ENCODE results near the gene SEMA3D.

SEMA3D gene

GRCh38 chr7:85226361-85227085, 39.7 kb upstream of the SEMA3D start:
- no peak overlapping the region for H4K5ac ChIP-seq (ENCODE audit: low read length)
- H3K18ac ChIP-seq (ENCODE audit: low read length): no peak overlapping the region
- no peak overlapping the region for H3K9ac ChIP-seq (ENCODE audit: low read length)
- H3K79me1 ChIP-seq (ENCODE audit: low read length): no peaks in the 10 kb centered on the region
- WGBS (ENCODE audit: extremely low coverage, insufficient coverage, low lambda C conversion rate): no CpG with 5 or more reads among the region's 3 CpGs
- H2BK15ac ChIP-seq (replicated peaks; ENCODE audit: low read depth): no peak overlapping the region
- no peak overlapping the region for H3K4ac ChIP-seq (ENCODE audit: low read depth, low read length)
- no peak overlapping the region for H2AK5ac ChIP-seq (ENCODE audit: low read length)
- no peak overlapping the region for H3K23ac ChIP-seq (ENCODE audit: low read length)
- H3K4me1 ChIP-seq (ENCODE audit: control insufficient read depth, low read depth, low read length): no peaks in the 10 kb centered on the region
- H3K27me3 ChIP-seq (ENCODE audit: insufficient read depth, low read length, poor library complexity): no peaks in the 10 kb centered on the region
- no peak overlapping the region for H3K27ac ChIP-seq (ENCODE audit: low read depth, low read length)
- H3K56ac ChIP-seq (ENCODE audit: low read length): no peak overlapping the region
- H2BK120ac ChIP-seq (ENCODE audit: low read depth, low read length): no peak overlapping the region
- no peak overlapping the region for H2BK5ac ChIP-seq (ENCODE audit: low read length)
- H3K4me3 ChIP-seq (ENCODE audit: low read length): no peak overlapping the region
- no peak for DNase-seq
- H4K8ac ChIP-seq (ENCODE audit: low read depth, low read length): no peak overlapping the region
- no peaks in the 10 kb centered on the region for H3K79me2 ChIP-seq (ENCODE audit: control insufficient read depth, insufficient read depth, low read length)
- no peak overlapping the region for H3K4me2 ChIP-seq (ENCODE audit: low read length)
- no peaks in the 10 kb centered on the region for H3K36me3 ChIP-seq (ENCODE audit: control insufficient read depth, insufficient read depth, low read length)

- H2BK120ac ChIP-seq (ENCODE audit: low read depth, low read length): no peak overlapping the region
- H3K18ac ChIP-seq (ENCODE audit: low read length): no peak overlapping the region
- no peak overlapping the region for H2BK5ac ChIP-seq (ENCODE audit: low read length)
- H4K8ac ChIP-seq (ENCODE audit: low read depth, low read length): no peak overlapping the region
- H3K79me2 ChIP-seq (ENCODE audit: control insufficient read depth, insufficient read depth, low read length): no peaks in the 10 kb centered on the region
- H3K27ac ChIP-seq (ENCODE audit: low read depth, low read length): no peak overlapping the region
- no peaks in the 10 kb centered on the region for H3K36me3 ChIP-seq (ENCODE audit: control insufficient read depth, insufficient read depth, low read length)
- H2BK15ac ChIP-seq (replicated peaks; ENCODE audit: low read depth): no peak overlapping the region
- no peak overlapping the region for H3K4me2 ChIP-seq (ENCODE audit: low read length)
- no CpG with 5 or more reads among the region's 3 CpGs for WGBS (ENCODE audit: extremely low coverage, insufficient coverage, low lambda C conversion rate)
- DNase-seq: no peak
- H2AK5ac ChIP-seq (ENCODE audit: low read length): no peak overlapping the region
- no peaks in the 10 kb centered on the region for H3K79me1 ChIP-seq (ENCODE audit: low read length)
- no peak overlapping the region for H3K23ac ChIP-seq (ENCODE audit: low read length)
- H3K9ac ChIP-seq (ENCODE audit: low read length): no peak overlapping the region
- no peak overlapping the region for H4K5ac ChIP-seq (ENCODE audit: low read length)
- H3K4ac ChIP-seq (ENCODE audit: low read depth, low read length): no peak overlapping the region
- H3K56ac ChIP-seq (ENCODE audit: low read length): no peak overlapping the region
- no peak overlapping the region for H3K4me3 ChIP-seq (ENCODE audit: low read length)
- H3K4me1 ChIP-seq (ENCODE audit: control insufficient read depth, low read depth, low read length): no peaks in the 10 kb centered on the region
- H3K27me3 ChIP-seq (ENCODE audit: insufficient read depth, low read length, poor library complexity): no peaks in the 10 kb centered on the region
Measured at GRCh38 chr7:85224171-85224570, 37.3 kb upstream of the SEMA3D start.

GRCh38 chr7:85222522-85222921, 35.7 kb upstream of the SEMA3D start:
- no peak for DNase-seq

GRCh38 chr7:85221796-85222195, 34.9 kb upstream of the SEMA3D start:
- H3K4me2 ChIP-seq (ENCODE audit: low read length): no peak overlapping the region
- no peaks in the 10 kb centered on the region for H3K79me1 ChIP-seq (ENCODE audit: low read length)
- DNase-seq: no peak
- no peak overlapping the region for H3K23ac ChIP-seq (ENCODE audit: low read length)
- no peak overlapping the region for H4K5ac ChIP-seq (ENCODE audit: low read length)
- H3K4me3 ChIP-seq (ENCODE audit: low read length): no peak overlapping the region
- H2BK15ac ChIP-seq (replicated peaks; ENCODE audit: low read depth): no peak overlapping the region
- H3K56ac ChIP-seq (ENCODE audit: low read length): no peak overlapping the region
- H3K18ac ChIP-seq (ENCODE audit: low read length): no peak overlapping the region
- no peaks in the 10 kb centered on the region for H3K27me3 ChIP-seq (ENCODE audit: insufficient read depth, low read length, poor library complexity)
- no peak overlapping the region for H3K27ac ChIP-seq (ENCODE audit: low read depth, low read length)
- no peak overlapping the region for H4K8ac ChIP-seq (ENCODE audit: low read depth, low read length)
- no peaks in the 10 kb centered on the region for H3K4me1 ChIP-seq (ENCODE audit: control insufficient read depth, low read depth, low read length)
- H3K79me2 ChIP-seq (ENCODE audit: control insufficient read depth, insufficient read depth, low read length): no peaks in the 10 kb centered on the region
- H3K4ac ChIP-seq (ENCODE audit: low read depth, low read length): no peak overlapping the region
- H2BK5ac ChIP-seq (ENCODE audit: low read length): no peak overlapping the region
- no peak overlapping the region for H2AK5ac ChIP-seq (ENCODE audit: low read length)
- no peaks in the 10 kb centered on the region for H3K36me3 ChIP-seq (ENCODE audit: control insufficient read depth, insufficient read depth, low read length)
- H2BK120ac ChIP-seq (ENCODE audit: low read depth, low read length): no peak overlapping the region
- H3K9ac ChIP-seq (ENCODE audit: low read length): no peak overlapping the region

More at GRCh38 chr7:85222522-85222921, 35.7 kb upstream of the SEMA3D start:
- Histone ChIP-seq H4K8ac (ENCODE audit: low read depth, low read length) (no peak overlapping the region), H2AK5ac (ENCODE audit: low read length) (no peak overlapping the region), H2BK5ac (ENCODE audit: low read length) (no peak overlapping the region), H3K9ac (ENCODE audit: low read length) (no peak overlapping the region), H3K4ac (ENCODE audit: low read depth, low read length) (no peak overlapping the region), H3K4me3 (ENCODE audit: low read length) (no peak overlapping the region), H3K23ac (ENCODE audit: low read length) (no peak overlapping the region), H3K27me3 (ENCODE audit: insufficient read depth, low read length, poor library complexity) (no peaks in the 10 kb centered on the region), H3K79me1 (ENCODE audit: low read length) (no peaks in the 10 kb centered on the region), H3K4me1 (ENCODE audit: control insufficient read depth, low read depth, low read length) (no peaks in the 10 kb centered on the region), H3K4me2 (ENCODE audit: low read length) (no peak overlapping the region), H2BK120ac (ENCODE audit: low read depth, low read length) (no peak overlapping the region), H4K5ac (ENCODE audit: low read length) (no peak overlapping the region), H3K56ac (ENCODE audit: low read length) (no peak overlapping the region), H2BK15ac (replicated peaks; ENCODE audit: low read depth) (no peak overlapping the region), H3K27ac (ENCODE audit: low read depth, low read length) (no peak overlapping the region), H3K36me3 (ENCODE audit: control insufficient read depth, insufficient read depth, low read length) (no peaks in the 10 kb centered on the region), H3K18ac (ENCODE audit: low read length) (no peak overlapping the region), H3K79me2 (ENCODE audit: control insufficient read depth, insufficient read depth, low read length) (no peaks in the 10 kb centered on the region)
- no CpG with 5 or more reads among the region's 4 CpGs for WGBS (ENCODE audit: extremely low coverage, insufficient coverage, low lambda C conversion rate)

- Histone ChIP-seq H3K56ac (ENCODE audit: low read length) (no peak overlapping the region), H3K27ac (ENCODE audit: low read depth, low read length) (no peak overlapping the region), H3K9ac (ENCODE audit: low read length) (no peak overlapping the region), H3K4me3 (ENCODE audit: low read length) (no peak overlapping the region), H3K27me3 (ENCODE audit: insufficient read depth, low read length, poor library complexity) (no peaks in the 10 kb centered on the region), H3K23ac (ENCODE audit: low read length) (no peak overlapping the region), H2BK15ac (replicated peaks; ENCODE audit: low read depth) (no peak overlapping the region), H3K4me2 (ENCODE audit: low read length) (no peak overlapping the region), H2BK120ac (ENCODE audit: low read depth, low read length) (no peak overlapping the region), H2BK5ac (ENCODE audit: low read length) (no peak overlapping the region), H3K79me1 (ENCODE audit: low read length) (no peaks in the 10 kb centered on the region), H3K79me2 (ENCODE audit: control insufficient read depth, insufficient read depth, low read length) (no peaks in the 10 kb centered on the region), H4K5ac (ENCODE audit: low read length) (no peak overlapping the region), H3K36me3 (ENCODE audit: control insufficient read depth, insufficient read depth, low read length) (no peaks in the 10 kb centered on the region), H3K4ac (ENCODE audit: low read depth, low read length) (no peak overlapping the region), H2AK5ac (ENCODE audit: low read length) (no peak overlapping the region), H3K18ac (ENCODE audit: low read length) (no peak overlapping the region), H4K8ac (ENCODE audit: low read depth, low read length) (no peak overlapping the region), H3K4me1 (ENCODE audit: control insufficient read depth, low read depth, low read length) (no peaks in the 10 kb centered on the region)
- no peak for DNase-seq
Measured at GRCh38 chr7:85220651-85221050, 33.8 kb upstream of the SEMA3D start.

GRCh38 chr7:85220023-85220422, 33.2 kb upstream of the SEMA3D start:
- Histone ChIP-seq H3K79me1 (ENCODE audit: low read length) (no peaks in the 10 kb centered on the region), H3K4me2 (ENCODE audit: low read length) (no peak overlapping the region), H2BK15ac (replicated peaks; ENCODE audit: low read depth) (no peak overlapping the region), H3K79me2 (ENCODE audit: control insufficient read depth, insufficient read depth, low read length) (no peaks in the 10 kb centered on the region), H3K27me3 (ENCODE audit: insufficient read depth, low read length, poor library complexity) (no peaks in the 10 kb centered on the region), H3K36me3 (ENCODE audit: control insufficient read depth, insufficient read depth, low read length) (no peaks in the 10 kb centered on the region), H3K4me1 (ENCODE audit: control insufficient read depth, low read depth, low read length) (no peaks in the 10 kb centered on the region), H3K9ac (ENCODE audit: low read length) (no peak overlapping the region), H2BK5ac (ENCODE audit: low read length) (no peak overlapping the region), H3K4me3 (ENCODE audit: low read length) (no peak overlapping the region), H2BK120ac (ENCODE audit: low read depth, low read length) (no peak overlapping the region), H3K18ac (ENCODE audit: low read length) (no peak overlapping the region), H2AK5ac (ENCODE audit: low read length) (no peak overlapping the region), H4K5ac (ENCODE audit: low read length) (no peak overlapping the region), H3K56ac (ENCODE audit: low read length) (no peak overlapping the region), H3K4ac (ENCODE audit: low read depth, low read length) (no peak overlapping the region), H4K8ac (ENCODE audit: low read depth, low read length) (no peak overlapping the region), H3K23ac (ENCODE audit: low read length) (no peak overlapping the region), H3K27ac (ENCODE audit: low read depth, low read length) (no peak overlapping the region)
- DNase-seq: no peak
- WGBS (ENCODE audit: extremely low coverage, insufficient coverage, low lambda C conversion rate): no CpG with 5 or more reads among the region's 2 CpGs

All from mesendoderm (in vitro differentiated cells).